Gastroesophageal sphincter (tissue), 4 donors: Measurements from ENCODE around the gene PCDH9. TPM values are rescaled to one million over a fixed set of nuclear protein-coding genes. Genes with fewer than 3 reads are reported as not detected.

Experiments used
- ATAC-seq: fragments of 150-250 bp; one replicate; pipeline ENCODE4 v1.9.1; 2016; ENCODE audit warnings: mild to moderate bottlenecking, moderate library complexity
- H3K27ac ChIP-seq, 4 donors: fragments of 200-600 bp; sonication (generic) in 3 of 4; 1 replicate in 3 of 4; 2 replicates in 1 of 4; pipeline ENCODE4 v1.5.1; 2016 to 2019
- H3K27me3 ChIP-seq: fragments of 200-600 bp; sonication (generic); one replicate; pipeline ENCODE4 v1.5.1; 2019
- H3K36me3 ChIP-seq, 2 donors: fragments of 200-600 bp; sonication (generic); one replicate each; pipeline ENCODE4 v1.5.1; 2019; ENCODE audit warnings: control low read depth in 1 of 2
- H3K4me1 ChIP-seq, 3 donors: fragments of 200-600 bp; sonication (generic); 1 replicate in 2 of 3; 2 replicates in 1 of 3; pipeline ENCODE4 v1.5.1; 2016 to 2019; ENCODE audit warnings: control low read depth in 2 of 3
- H3K4me3 ChIP-seq, 2 donors: fragments of 200-600 bp; sonication (generic); one replicate each; pipeline ENCODE4 v1.5.1; 2019; ENCODE audit warnings: mild to moderate bottlenecking in 1 of 2, moderate library complexity in 1 of 2
- H3K9me3 ChIP-seq, 3 donors: fragments of 200-600 bp; sonication (generic); one replicate each; pipeline ENCODE4 v1.5.1; 2017 to 2019; ENCODE audit warnings: control low read depth in 2 of 3
- EP300 ChIP-seq: sonication (generic); formaldehyde crosslinking; IDR thresholded peaks from one replicate; pipeline ENCODE4 v1.6.1; 2017; ENCODE audit warnings: antibody characterized with exemption, mild to moderate bottlenecking
- POLR2A ChIP-seq, 2 donors: fragments of 450-650 bp; IDR thresholded peaks; one replicate each; pipeline ENCODE4 v1.6.1; 2017; ENCODE audit warnings: antibody characterized with exemption in 2 of 2, mild to moderate bottlenecking in 2 of 2, moderate library complexity in 1 of 2
- POLR2AphosphoS5 ChIP-seq: sonication (generic); formaldehyde crosslinking; IDR thresholded peaks from one replicate; pipeline ENCODE4 v1.6.1; 2017; ENCODE audit warnings: antibody characterized with exemption
- WGBS, 2 donors: methylation state at CpG; one replicate each; pipeline ENCODE4 v1.1.5; 2018; ENCODE audit warnings: low coverage in 1 of 2; 5-methylcytosine and 5-hydroxymethylcytosine counted together
- total RNA-seq, 4 donors: library from RNA; depleted of rRNA; stranded (reverse); fragments of >200 nt; gene quantifications; one replicate each; pipeline ENCODE4 v1.1.0, GENCODE V29; 2016
- TF ChIP-seq, protein P1 (sequence below), 4 experiments: fragments of 200-600 bp in 2 of 4; fragments of 450-650 bp in 2 of 4; sonication (generic) in 1 of 4; IDR thresholded peaks; one replicate each; pipeline ENCODE4 v1.5.1; 2017 to 2019; ENCODE audit warnings: antibody characterized with exemption in 4 of 4, mild to moderate bottlenecking in 2 of 4, moderate library complexity in 2 of 4

PCDH9 gene
- total RNA-seq, 4 donors from 2014 or later: 52.9 to 141 (median 56.5) TPM

DNA sequence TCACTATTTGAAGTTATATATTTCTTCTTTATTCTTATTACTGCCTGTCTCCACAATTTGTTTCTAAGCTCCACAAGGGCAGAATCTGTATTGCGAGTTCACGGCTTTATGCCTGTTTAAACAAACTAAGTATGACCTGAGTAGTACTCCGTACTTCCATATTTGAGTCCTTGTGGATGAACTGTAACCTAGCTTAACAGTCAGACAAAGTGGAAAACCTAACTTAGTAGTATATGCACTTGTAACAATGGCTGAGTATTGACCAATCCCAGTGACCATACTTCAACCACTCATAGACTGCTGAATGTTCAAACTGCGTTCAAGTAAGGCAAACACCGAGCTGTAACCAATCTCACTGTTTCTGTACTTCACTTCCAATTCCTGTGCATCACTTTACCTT, 292.7 kb downstream of the PCDH9 start:
- TF ChIP-seq EP300: no peak
- TF ChIP-seq POLR2A (IDR thresholded peaks at IDR 0.05): no peak
- TF ChIP-seq, protein P1, sequence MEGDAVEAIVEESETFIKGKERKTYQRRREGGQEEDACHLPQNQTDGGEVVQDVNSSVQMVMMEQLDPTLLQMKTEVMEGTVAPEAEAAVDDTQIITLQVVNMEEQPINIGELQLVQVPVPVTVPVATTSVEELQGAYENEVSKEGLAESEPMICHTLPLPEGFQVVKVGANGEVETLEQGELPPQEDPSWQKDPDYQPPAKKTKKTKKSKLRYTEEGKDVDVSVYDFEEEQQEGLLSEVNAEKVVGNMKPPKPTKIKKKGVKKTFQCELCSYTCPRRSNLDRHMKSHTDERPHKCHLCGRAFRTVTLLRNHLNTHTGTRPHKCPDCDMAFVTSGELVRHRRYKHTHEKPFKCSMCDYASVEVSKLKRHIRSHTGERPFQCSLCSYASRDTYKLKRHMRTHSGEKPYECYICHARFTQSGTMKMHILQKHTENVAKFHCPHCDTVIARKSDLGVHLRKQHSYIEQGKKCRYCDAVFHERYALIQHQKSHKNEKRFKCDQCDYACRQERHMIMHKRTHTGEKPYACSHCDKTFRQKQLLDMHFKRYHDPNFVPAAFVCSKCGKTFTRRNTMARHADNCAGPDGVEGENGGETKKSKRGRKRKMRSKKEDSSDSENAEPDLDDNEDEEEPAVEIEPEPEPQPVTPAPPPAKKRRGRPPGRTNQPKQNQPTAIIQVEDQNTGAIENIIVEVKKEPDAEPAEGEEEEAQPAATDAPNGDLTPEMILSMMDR (IDR thresholded peaks at IDR 0.05): no peak
- no peak for TF ChIP-seq POLR2AphosphoS5
- Histone ChIP-seq H3K36me3 (no peaks in the 10 kb centered on the region), H3K9me3 (no peaks in the 10 kb centered on the region), H3K4me3 (no peak overlapping the region), H3K4me1 (peaks cover 0 to 13% (median 3%) of the 10 kb centered on the region in 3 donors), H3K27me3 (no peaks in the 10 kb centered on the region), H3K27ac (no peak overlapping the region)
- 98% methylated on average over 5 of the region's 5 CpGs for WGBS, 2 donors
- ATAC-seq: no peak

DNA sequence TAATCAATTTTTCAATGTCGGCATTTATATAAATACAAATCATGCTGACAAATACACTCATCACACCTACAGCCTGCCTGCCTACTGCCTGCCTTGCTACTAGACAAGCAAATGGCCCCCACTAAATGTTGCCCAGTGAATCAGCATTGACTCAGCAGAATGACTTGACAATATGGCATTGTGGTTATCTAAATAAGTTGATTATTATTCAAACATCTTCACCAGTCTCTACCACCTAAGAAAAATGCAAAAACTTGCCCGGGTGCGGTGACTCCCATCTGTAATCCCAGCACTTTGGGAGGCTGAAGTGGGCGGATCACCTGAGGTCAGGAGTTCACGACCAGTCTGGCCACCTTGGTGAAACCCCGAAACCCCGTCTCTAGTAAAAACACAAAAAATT, 296.1 kb downstream of the PCDH9 start:
- ATAC-seq: peak; percentile 77
- peak overlapping the region; percentile 39 to 78 (median 72) for H3K27ac ChIP-seq
- no peaks in the 10 kb centered on the region for H3K27me3 ChIP-seq
- H3K4me1 ChIP-seq: peaks cover 0 to 17% (median 3%) of the 10 kb centered on the region in 3 donors
- 25 to 84% methylated on average over 1 to 7 of the region's 7 CpGs for WGBS, 2 donors
- H3K9me3 ChIP-seq: no peaks in the 10 kb centered on the region
- H3K36me3 ChIP-seq: no peaks in the 10 kb centered on the region
- TF ChIP-seq EP300 (no peak), POLR2AphosphoS5 (peak; percentile 60), POLR2A (IDR thresholded peaks at IDR 0.05) (no peak)
- TF ChIP-seq, protein P1 (IDR thresholded peaks at IDR 0.05): no peak
- no peak overlapping the region for H3K4me3 ChIP-seq

DNA sequence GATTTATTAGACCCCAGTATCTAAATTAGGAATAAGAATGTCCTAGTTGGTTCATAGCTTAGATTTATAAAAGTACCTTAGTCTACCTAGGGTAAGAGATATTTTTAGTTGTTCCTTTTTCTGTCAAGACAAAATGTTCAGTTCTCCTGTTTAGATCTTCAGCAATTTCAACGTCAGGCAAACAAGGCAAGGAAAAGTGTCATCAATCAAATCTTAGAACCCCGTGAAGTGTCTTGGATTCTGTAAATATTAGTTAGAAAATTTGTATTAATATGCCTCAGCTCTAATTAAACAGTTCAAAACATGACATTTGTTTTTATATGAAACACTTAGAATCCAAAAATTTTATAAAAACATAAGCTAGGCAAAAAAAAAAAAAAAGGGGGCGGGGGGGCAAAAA, 296.6 kb downstream of the PCDH9 start:
- H3K36me3 ChIP-seq: no peaks in the 10 kb centered on the region
- no peak overlapping the region for H3K4me3 ChIP-seq
- TF ChIP-seq POLR2A (IDR thresholded peaks at IDR 0.05): no peak
- peak; percentile 94 for TF ChIP-seq EP300
- TF ChIP-seq, protein P1 (IDR thresholded peaks at IDR 0.05): no peak
- peak; percentile 76 for TF ChIP-seq POLR2AphosphoS5
- H3K27me3 ChIP-seq: no peaks in the 10 kb centered on the region
- H3K9me3 ChIP-seq: no peaks in the 10 kb centered on the region
- H3K27ac ChIP-seq: peak overlapping the region; percentile 70 to 85 (median 76)
- ATAC-seq: peak; percentile 85
- peaks cover 0 to 17% (median 3%) of the 10 kb centered on the region in 3 donors for H3K4me1 ChIP-seq
- 26 to 40% methylated on average over 3 of the region's 3 CpGs for WGBS, 2 donors

DNA sequence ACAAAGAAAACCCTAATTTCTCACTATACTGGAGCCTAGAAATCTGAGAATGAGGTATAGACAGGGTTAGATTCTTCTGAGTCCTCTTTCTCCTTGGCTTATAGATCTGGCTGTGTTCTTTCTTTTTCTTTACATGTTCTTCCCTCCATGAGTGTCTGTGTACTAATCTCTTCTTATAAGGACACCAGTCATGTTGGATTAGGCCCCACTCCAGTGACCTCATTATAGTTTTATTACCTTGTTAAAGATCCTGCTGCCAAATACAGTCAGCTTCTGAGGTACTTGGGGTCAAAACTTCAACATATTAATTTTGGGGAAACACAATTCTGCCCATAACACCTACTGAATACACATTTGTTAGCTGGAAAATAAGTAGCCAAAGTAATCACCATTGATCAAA, 302.6 kb downstream of the PCDH9 start:
- Histone ChIP-seq H3K4me3 (no peak overlapping the region), H3K27me3 (no peaks in the 10 kb centered on the region), H3K9me3 (no peaks in the 10 kb centered on the region), H3K4me1 (peaks cover 0 to 5% (median 0%) of the 10 kb centered on the region in 3 donors), H3K27ac (peak overlapping the region in 2 of 4 donors; percentile 9 to 20), H3K36me3 (no peaks in the 10 kb centered on the region)
- TF ChIP-seq, protein P1 (IDR thresholded peaks at IDR 0.05): no peak
- TF ChIP-seq EP300: no peak
- TF ChIP-seq POLR2AphosphoS5: no peak
- no peak for TF ChIP-seq POLR2A (IDR thresholded peaks at IDR 0.05)
- no peak for ATAC-seq

DNA sequence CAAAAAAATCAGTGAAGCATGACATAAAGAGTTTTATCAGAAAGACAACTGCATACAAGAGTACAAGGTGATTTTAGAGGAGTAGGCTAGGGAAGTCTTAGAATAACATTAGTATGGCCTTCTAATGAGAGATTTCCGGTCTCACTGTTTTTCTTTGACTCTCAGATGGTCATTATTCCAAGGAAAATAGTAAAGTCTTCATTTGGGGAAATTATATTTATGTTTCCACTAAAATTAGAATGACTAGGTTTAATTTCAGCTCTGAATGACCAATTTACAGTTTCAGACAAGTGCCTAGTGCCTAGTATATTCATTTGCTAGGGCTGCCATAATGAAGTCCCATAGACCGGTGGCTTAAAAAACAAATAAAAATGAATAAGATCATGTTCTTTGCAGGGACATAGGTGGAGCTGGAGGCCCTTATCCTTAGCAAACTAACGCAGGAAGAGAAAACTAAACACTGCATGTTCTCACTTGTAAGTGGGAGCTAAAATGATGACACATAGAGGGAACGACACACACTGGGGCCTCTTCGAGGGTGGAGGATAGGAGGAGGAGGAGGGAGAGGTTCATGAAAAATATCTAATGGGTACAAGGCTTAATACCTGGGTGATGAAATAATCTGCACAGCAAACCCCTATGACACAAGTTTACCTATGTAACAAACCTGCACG, 303.1 kb downstream of the PCDH9 start:
- WGBS, 2 donors: 65 to 73% methylated on average over 5 to 6 of the region's 6 CpGs
- no peak for ATAC-seq
- Histone ChIP-seq H3K4me3 (no peak overlapping the region), H3K9me3 (no peaks in the 10 kb centered on the region), H3K36me3 (no peaks in the 10 kb centered on the region), H3K27ac (peak overlapping the region in 2 of 4 donors; percentile 9 to 20), H3K4me1 (no peaks in the 10 kb centered on the region), H3K27me3 (no peaks in the 10 kb centered on the region)
- TF ChIP-seq EP300 (no peak), POLR2AphosphoS5 (no peak), POLR2A (IDR thresholded peaks at IDR 0.05) (no peak)
- TF ChIP-seq, protein P1 (IDR thresholded peaks at IDR 0.05): no peak
